WERI-Rb-1 (cell line): ENCODE data around the gene ZNF213.

Experiments
- DNase-seq: peaks from one replicate; pipeline ENCODE4 v3.0.0-alpha.2; 2020
- H3K27ac ChIP-seq: fragments of 250-450 bp; sonication (Bioruptor Pico); 2 replicates; pipeline ENCODE4 v1.5.1; 2020; ENCODE audit warnings: mild to moderate bottlenecking, moderate library complexity
- H3K27me3 ChIP-seq: fragments of 250-450 bp; sonication (Bioruptor Pico); 2 replicates; pipeline ENCODE4 v1.5.1; 2021; ENCODE audit warnings: mild to moderate bottlenecking, low read depth, moderate library complexity; ENCODE audit not compliant: insufficient read depth, severe bottlenecking
- H3K36me3 ChIP-seq: fragments of 250-450 bp; sonication (Bioruptor Pico); 2 replicates; pipeline ENCODE4 v1.5.1; 2020; ENCODE audit warnings: mild to moderate bottlenecking, moderate library complexity
- H3K4me3 ChIP-seq: 2 replicates; pipeline ENCODE4 v1.5.1; 2011; ENCODE audit warnings: low read depth, mild to moderate bottlenecking, control low read depth, low read length
- H3K9me3 ChIP-seq: fragments of 250-450 bp; sonication (Bioruptor Pico); 2 replicates; pipeline ENCODE4 v1.5.1; 2021; ENCODE audit warnings: mild to moderate bottlenecking, moderate library complexity; ENCODE audit not compliant: severe bottlenecking
- TF ChIP-seq, protein P1 (sequence below): IDR thresholded peaks from 2 replicates; pipeline ENCODE4 v1.5.1; 2011; ENCODE audit warnings: low read depth, mild to moderate bottlenecking, control low read depth, inconsistent platforms, low read length

ZNF213 gene

DNA sequence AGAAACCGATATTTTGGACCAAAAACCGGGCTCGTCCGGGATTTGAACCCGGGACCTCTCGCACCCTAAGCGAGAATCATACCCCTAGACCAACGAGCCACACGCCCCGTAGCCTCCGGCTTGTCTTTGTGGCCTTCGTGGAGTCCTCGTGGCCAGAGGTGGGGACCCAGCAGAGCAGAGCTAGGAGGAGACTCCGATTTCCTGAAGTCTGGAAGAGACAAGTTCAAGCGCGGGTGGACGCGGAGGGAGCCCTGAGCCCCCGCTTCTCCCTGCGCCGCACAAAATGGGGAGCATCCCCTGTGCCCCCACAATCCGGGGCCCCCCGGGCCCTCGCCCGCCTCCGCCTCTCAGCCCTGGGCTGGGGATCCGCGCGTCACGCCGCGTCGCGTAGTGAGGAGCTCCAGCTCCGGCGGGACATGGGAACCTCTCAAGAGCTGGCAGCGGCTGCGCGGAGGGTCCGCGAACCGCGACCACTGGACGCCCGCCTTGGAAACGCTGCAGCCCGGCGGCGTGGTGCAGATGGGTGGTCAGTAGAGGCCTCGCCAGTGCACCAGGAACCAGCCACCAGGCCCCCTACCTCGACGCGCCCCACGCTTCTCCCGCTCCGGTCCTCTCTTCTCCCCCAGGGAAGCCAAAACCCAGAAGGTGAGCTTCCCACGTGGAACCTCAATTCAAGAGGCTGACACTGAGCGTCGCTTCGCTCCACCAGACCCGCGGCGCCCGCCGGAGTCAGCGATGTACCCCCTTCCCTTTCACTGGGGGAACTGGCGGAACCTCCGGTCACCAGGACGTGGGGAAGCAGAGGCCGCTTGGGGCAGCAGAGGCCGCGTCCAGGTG is 48.0 kb downstream of the ZNF213 start:
- H3K4me3 ChIP-seq = peak overlapping the region; percentile 56
- peaks cover 60% of the 10 kb centered on the region for H3K27me3 ChIP-seq
- TF ChIP-seq, protein P1, sequence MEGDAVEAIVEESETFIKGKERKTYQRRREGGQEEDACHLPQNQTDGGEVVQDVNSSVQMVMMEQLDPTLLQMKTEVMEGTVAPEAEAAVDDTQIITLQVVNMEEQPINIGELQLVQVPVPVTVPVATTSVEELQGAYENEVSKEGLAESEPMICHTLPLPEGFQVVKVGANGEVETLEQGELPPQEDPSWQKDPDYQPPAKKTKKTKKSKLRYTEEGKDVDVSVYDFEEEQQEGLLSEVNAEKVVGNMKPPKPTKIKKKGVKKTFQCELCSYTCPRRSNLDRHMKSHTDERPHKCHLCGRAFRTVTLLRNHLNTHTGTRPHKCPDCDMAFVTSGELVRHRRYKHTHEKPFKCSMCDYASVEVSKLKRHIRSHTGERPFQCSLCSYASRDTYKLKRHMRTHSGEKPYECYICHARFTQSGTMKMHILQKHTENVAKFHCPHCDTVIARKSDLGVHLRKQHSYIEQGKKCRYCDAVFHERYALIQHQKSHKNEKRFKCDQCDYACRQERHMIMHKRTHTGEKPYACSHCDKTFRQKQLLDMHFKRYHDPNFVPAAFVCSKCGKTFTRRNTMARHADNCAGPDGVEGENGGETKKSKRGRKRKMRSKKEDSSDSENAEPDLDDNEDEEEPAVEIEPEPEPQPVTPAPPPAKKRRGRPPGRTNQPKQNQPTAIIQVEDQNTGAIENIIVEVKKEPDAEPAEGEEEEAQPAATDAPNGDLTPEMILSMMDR = peak; percentile 50
- no peaks in the 10 kb centered on the region for H3K36me3 ChIP-seq
- no peaks in the 10 kb centered on the region for H3K9me3 ChIP-seq
- no peak overlapping the region for H3K27ac ChIP-seq
- DNase-seq = peak; percentile 48

DNA sequence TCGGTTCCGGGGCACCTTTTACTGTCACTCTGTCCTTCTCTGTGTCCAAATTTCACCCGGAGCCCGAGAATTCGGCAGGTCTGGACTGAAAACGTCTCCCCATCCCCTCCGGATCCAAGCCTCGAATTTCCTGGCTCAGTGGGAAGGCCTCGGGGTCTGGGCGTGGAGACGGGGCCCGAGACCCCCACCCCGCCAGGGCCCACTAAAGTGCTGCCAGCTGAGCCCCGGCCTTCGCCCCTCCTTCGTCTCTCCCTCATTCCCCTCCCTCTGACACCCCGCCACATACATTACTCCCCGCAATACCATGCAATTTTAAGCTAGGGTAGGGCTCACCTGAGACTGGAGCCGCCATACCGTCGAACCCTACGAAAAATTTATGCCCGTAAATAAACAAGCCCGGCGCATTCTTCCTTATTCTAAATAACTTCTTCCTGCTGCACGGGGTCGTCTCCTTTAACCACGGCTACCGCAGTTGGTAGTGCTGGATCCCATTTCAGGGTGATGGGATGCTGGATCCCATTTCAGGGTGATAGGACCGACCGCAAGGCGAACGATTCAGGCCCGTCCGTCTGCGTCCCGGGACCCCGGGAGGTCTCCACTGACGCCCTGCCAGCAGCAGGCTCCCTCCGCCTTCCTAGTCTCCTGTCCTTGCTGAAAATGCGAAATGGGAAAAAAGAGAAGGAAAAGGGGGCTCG is 48.8 kb downstream of the ZNF213 start:
- Histone ChIP-seq H3K27ac (no peak overlapping the region), H3K9me3 (no peaks in the 10 kb centered on the region), H3K4me3 (peak overlapping the region; percentile 56)

DNA sequence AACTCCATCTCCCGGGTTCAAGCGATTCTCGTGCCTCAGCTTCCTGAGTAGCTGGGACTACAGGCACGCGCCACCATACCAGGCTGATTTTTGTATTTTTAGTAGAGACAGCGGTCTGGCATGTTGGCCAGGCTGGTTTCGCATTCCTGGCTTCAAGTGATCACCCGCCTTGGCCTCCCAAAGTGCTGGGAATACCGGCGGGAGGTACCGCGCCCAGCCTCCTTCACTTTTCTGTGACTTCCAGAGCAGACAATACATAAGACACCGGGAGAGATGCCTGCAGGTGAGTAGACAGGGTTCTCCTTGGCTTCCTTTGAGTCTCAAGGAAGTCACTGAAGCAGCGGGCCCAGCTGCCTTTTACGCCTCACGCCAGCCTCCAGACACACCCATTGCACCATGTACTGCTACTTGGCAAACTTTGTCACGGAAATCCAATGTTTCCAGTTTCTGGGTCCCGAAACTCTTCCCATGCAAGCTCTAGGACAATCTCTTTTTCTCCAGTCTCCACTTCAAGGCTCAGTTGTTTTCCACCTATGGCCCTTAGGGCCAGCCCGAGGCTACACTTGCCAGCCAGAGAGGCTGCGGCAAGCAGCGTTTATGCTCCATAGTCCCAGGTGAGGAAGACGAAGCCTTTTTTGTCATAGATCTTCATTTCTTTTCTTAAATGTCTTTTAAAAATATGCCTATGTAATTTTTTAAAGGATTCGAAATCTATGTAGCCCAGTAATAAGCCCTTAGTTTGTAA is 52.3 kb downstream of the ZNF213 start:
- no peak for DNase-seq
- Histone ChIP-seq H3K4me3 (peak overlapping the region; percentile 68), H3K27ac (no peak overlapping the region), H3K9me3 (no peaks in the 10 kb centered on the region), H3K36me3 (no peaks in the 10 kb centered on the region), H3K27me3 (peaks cover 50% of the 10 kb centered on the region)
- TF ChIP-seq, protein P1 = no peak

More for the DNA sequence above, 48.8 kb downstream of the ZNF213 start:
- Histone ChIP-seq H3K36me3 (no peaks in the 10 kb centered on the region), H3K27me3 (peaks cover 58% of the 10 kb centered on the region)
- TF ChIP-seq, protein P1 = no peak
- no peak for DNase-seq

DNA sequence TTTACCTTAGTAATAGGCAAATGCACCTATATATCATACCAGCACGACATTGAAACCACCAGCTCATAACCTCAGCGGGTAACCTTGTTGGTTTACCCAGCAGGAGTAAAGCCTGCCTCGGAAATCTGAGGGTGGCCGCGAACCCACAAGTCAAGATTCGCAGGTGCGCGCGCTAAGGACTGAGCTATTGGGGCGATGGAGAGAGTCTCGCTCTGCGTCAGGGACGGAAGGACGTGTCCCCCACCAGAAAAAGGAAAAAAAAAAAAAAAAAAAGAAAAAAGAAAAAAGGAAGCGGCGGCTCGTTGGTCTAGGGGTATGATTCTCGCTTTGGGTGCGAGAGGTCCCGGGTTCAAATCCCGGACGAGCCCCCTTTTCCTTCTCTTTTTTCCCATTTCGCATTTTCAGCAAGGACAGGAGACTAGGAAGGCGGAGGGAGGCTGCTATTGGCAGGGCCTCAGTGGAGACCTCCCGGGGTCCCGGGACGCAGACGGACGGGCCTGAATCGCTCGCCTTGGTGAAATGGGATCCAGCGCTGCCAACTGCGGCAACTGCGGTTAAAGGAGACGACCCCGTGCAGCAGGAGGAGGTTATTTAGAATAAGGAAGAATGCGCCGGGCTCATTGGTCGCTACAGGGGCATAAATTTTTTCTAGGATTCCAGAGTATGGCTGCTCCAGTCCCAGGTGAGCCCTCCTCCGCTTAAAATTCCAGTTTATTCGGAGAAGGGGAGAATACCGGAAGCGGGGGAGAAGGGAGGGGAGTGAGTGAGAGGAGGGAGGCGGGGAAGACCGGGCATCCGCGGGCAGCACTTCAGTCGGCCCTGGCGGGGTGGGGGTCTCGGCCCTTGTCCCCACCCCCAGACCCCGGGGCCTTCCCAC is 53.2 kb downstream of the ZNF213 start, which contains the start of gene OR1F1:
OR1F1 (plus strand) TSS at position 407 of the 877 bp plus-strand sequence.
- H3K9me3 ChIP-seq = peaks cover 2% of the 10 kb centered on the region

DNA sequence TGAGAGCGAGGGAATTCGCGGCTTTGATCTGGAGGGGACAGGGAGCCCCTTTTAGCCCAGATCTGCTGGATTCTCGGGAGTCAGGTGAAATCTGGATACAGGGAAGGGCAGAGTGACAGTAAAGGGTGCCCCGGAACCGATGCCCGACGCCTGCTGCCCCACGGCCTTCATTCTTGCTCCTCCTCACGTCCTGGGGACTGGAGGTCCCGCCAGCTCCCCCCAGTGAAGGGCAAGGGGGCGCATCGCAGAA is 53.8 kb downstream of the ZNF213 start:
- DNase-seq = no peak
- H3K27ac ChIP-seq = no peak overlapping the region
- peaks cover 36% of the 10 kb centered on the region for H3K27me3 ChIP-seq
- H3K4me3 ChIP-seq = peak overlapping the region; percentile 68
- TF ChIP-seq, protein P1 = no peak
- no peaks in the 10 kb centered on the region for H3K36me3 ChIP-seq
- peaks cover 3% of the 10 kb centered on the region for H3K9me3 ChIP-seq

More for the DNA sequence above, 53.2 kb downstream of the ZNF213 start, which contains the start of gene OR1F1:
- Histone ChIP-seq H3K36me3 (no peaks in the 10 kb centered on the region), H3K27me3 (peaks cover 41% of the 10 kb centered on the region), H3K27ac (no peak within 1 kb of the TSS), H3K4me3 (peak within 1 kb of the TSS; percentile 68)
- peak; percentile 57 for DNase-seq
- TF ChIP-seq, protein P1 = no peak
